GM12878 (cell line): ENCODE measurements around the gene PRR5. TPM values are rescaled to one million over a fixed set of nuclear protein-coding genes. Genes with fewer than 3 reads are reported as not detected.
A peak's percentile ranks its signal among the peaks of the same experiment; 100 is the strongest.

Source experiments
- ATF2 ChIP-seq: IDR thresholded peaks from 2 replicates; pipeline ENCODE4 v1.6.1; 2012; ENCODE audit warnings: low read length, inconsistent platforms
- DPF2 ChIP-seq: fragments of 450-650 bp; IDR thresholded peaks from 2 replicates; pipeline ENCODE4 v1.6.1; 2017; ENCODE audit warnings: mild to moderate bottlenecking
- FOXM1 ChIP-seq: IDR thresholded peaks from 2 replicates; pipeline ENCODE4 v1.6.1; 2012; ENCODE audit warnings: low read depth, mild to moderate bottlenecking, inconsistent platforms, low read length, moderate library complexity
- IRF5 ChIP-seq: fragments of 450-650 bp; IDR thresholded peaks from 2 replicates; pipeline ENCODE4 v1.6.1; 2017; ENCODE audit warnings: borderline replicate concordance
- KAT2A ChIP-seq: conservative IDR thresholded peaks from 2 replicates; pipeline ENCODE4 v1.6.1; 2011; ENCODE audit warnings: low read depth, low read length; ENCODE audit not compliant: control insufficient read depth
- NBN ChIP-seq: fragments of 450-650 bp; IDR thresholded peaks from 2 replicates; pipeline ENCODE4 v1.6.1; 2016
- NR2F1 ChIP-seq: fragments of 450-650 bp; conservative IDR thresholded peaks from 2 replicates; pipeline ENCODE4 v1.6.1; 2017; ENCODE audit warnings: mild to moderate bottlenecking
- PBX3 ChIP-seq: IDR thresholded peaks from 2 replicates; pipeline ENCODE4 v1.6.1; 2011; ENCODE audit warnings: mild to moderate bottlenecking, low read depth, low read length, moderate library complexity; ENCODE audit not compliant: insufficient replicate concordance
- POLR2AphosphoS2 ChIP-seq: IDR thresholded peaks from 2 replicates; pipeline ENCODE4 v1.6.1; 2011; ENCODE audit warnings: low read depth, mild to moderate bottlenecking, low read length, improper control_type of control experiment, moderate library complexity
- RB1 ChIP-seq: fragments of 450-650 bp; formaldehyde crosslinking; IDR thresholded peaks from 2 replicates; pipeline ENCODE4 v1.6.1; 2017; ENCODE audit warnings: mild to moderate bottlenecking, borderline replicate concordance
- RBBP5 ChIP-seq: fragments of 200-600 bp; sonication (generic); conservative IDR thresholded peaks from 2 replicates; pipeline ENCODE4 v1.6.1; 2016
- REST ChIP-seq: IDR thresholded peaks from 2 replicates; pipeline ENCODE4 v1.6.1; 2012; ENCODE audit warnings: mild to moderate bottlenecking, low read depth, low read length
- SP1 ChIP-seq: IDR thresholded peaks from one replicate; pipeline ENCODE4 v1.6.1; 2011; ENCODE audit warnings: low read depth, low read length
- SREBF1 ChIP-seq: IDR thresholded peaks from 2 replicates; pipeline ENCODE4 v1.6.1; 2012; ENCODE audit warnings: mild to moderate bottlenecking, low read length
- SUPT20H ChIP-seq: IDR thresholded peaks from 2 replicates; pipeline ENCODE4 v1.6.1; 2011; ENCODE audit warnings: low read depth, mild to moderate bottlenecking, low read length, moderate library complexity, borderline replicate concordance; ENCODE audit not compliant: control insufficient read depth
- TCF7 ChIP-seq: IDR thresholded peaks from 2 replicates; pipeline ENCODE4 v1.6.1; 2014; ENCODE audit warnings: antibody characterized with exemption, borderline replicate concordance
- USF2 ChIP-seq: IDR thresholded peaks from 2 replicates; pipeline ENCODE4 v1.6.1; 2011; ENCODE audit warnings: low read depth, low read length, improper control_type of control experiment, borderline replicate concordance
- ZBTB33 ChIP-seq: fragments of 450-650 bp; IDR thresholded peaks from 2 replicates; pipeline ENCODE4 v1.6.1; 2017; ENCODE audit warnings: mild to moderate bottlenecking
- ZNF24 ChIP-seq: fragments of 450-650 bp; IDR thresholded peaks from 2 replicates; pipeline ENCODE4 v1.6.1; 2017; ENCODE audit warnings: antibody characterized with exemption, mild to moderate bottlenecking
- ZNF622 ChIP-seq: fragments of 450-650 bp; IDR thresholded peaks from 2 replicates; pipeline ENCODE4 v1.6.1; 2017; ENCODE audit warnings: mild to moderate bottlenecking, inconsistent platforms
- polyA plus RNA-seq, 11 experiments: library from polyadenylated mRNA; depleted of rRNA in 4 of 11; unstranded in 6 of 11; stranded (reverse) in 5 of 11; fragments of >200 nt; fragmentation: Nextera tagmentation in 4 of 11; fragmentation: Illumina TruSeq in 1 of 11; extraction: Ambion mirVana in 4 of 11; extraction: Trizol in 1 of 11; gene quantifications; 1 replicate in 1 of 11; 2 replicates in 10 of 11; pipeline versions ENCODE4 v1.2.1 to v1.2.3, GENCODE V29; 2011 to 2016; ENCODE audit warnings: inconsistent platforms in 2 of 11, missing spikeins in 2 of 11, low read depth in 1 of 11
- total RNA-seq, 4 experiments: library from RNA; depleted of rRNA in 3 of 4; stranded (reverse); fragments of >200 nt in 3 of 4; fragmentation: Illumina TruSeq in 1 of 4; extraction: Trizol in 1 of 4; gene quantifications; 2 replicates each; pipeline versions ENCODE4 v1.2.1 to v1.2.3, GENCODE V29; 2013 to 2021

The PRR5 gene
- total and polyA plus RNA-seq, 10 of the 15 experiments (the other 5 are each of a cell fraction or from before 2014, with no cell fraction given) = 0.03 to 9.4 (median 1.5) TPM

GRCh38 chr22:44684506-44685383 is 17.3 kb upstream of the PRR5 start (continued):
- TF ChIP-seq SUPT20H (no peak), IRF5 (no peak), POLR2AphosphoS2 (no peak), PBX3 (no peak), SP1 (no peak), SREBF1 (no peak), ZNF622 (no peak), FOXM1 (no peak), USF2 (no peak), NBN (peak; percentile 57; the same call in 1 of the 2 replicates), DPF2 (peak; percentile 91), RBBP5 (no peak), KAT2A (no peak), REST (no peak), RB1 (no peak), ZBTB33 (no peak), ATF2 (no peak; the same call in 1 of the 2 replicates), TCF7 (no peak), ZNF24 (0 out of 2 replicates have a peak, but pooled peaks have one; percentile 21), NR2F1 (peak; percentile 79)
